ENCODE measurements around the gene OR6S1.

DNA sequence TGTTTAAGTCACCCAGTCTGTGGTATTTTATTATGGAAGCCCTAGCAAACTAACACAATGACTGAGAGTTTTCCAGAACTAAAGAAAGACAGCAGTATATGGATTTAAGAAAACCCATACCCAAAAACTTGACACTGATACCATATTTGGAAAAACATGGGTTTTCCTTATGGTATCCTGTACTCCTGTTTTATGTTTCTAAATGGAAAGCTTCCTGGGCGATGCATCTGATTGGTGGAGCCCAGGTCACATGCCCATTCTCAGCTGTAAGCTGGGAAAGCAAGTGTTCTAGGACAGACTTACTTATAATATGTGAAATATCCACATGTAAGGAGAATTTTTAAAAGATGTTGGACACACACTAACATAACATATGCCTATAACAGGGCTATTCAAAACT is 38.4 kb upstream of the OR6S1 start:
- TF ChIP-seq TCF12 (IDR thresholded peaks at IDR 0.05) (no peak), EP300 (IDR thresholded peaks at IDR 0.05; ENCODE audit: borderline replicate concordance in 1 of 2, low read depth in 1 of 2, low read length in 1 of 2) (no peak), POLR2AphosphoS5 (IDR thresholded peaks at IDR 0.05; ENCODE audit: low read depth, low read length) (no peak), MXI1 (IDR thresholded peaks at IDR 0.05; ENCODE audit: low read depth, low read length) (no peak), FOXM1 (IDR thresholded peaks at IDR 0.05; ENCODE audit: low read depth) (no peak), CHD2 (IDR thresholded peaks at IDR 0.05; ENCODE audit: low read length, partially characterized antibody) (no peak), RFX5 (IDR thresholded peaks at IDR 0.05; ENCODE audit: low read length) (no peak), GABPA (IDR thresholded peaks at IDR 0.05; ENCODE audit: low read depth) (no peak)
- TF ChIP-seq, protein P1, sequence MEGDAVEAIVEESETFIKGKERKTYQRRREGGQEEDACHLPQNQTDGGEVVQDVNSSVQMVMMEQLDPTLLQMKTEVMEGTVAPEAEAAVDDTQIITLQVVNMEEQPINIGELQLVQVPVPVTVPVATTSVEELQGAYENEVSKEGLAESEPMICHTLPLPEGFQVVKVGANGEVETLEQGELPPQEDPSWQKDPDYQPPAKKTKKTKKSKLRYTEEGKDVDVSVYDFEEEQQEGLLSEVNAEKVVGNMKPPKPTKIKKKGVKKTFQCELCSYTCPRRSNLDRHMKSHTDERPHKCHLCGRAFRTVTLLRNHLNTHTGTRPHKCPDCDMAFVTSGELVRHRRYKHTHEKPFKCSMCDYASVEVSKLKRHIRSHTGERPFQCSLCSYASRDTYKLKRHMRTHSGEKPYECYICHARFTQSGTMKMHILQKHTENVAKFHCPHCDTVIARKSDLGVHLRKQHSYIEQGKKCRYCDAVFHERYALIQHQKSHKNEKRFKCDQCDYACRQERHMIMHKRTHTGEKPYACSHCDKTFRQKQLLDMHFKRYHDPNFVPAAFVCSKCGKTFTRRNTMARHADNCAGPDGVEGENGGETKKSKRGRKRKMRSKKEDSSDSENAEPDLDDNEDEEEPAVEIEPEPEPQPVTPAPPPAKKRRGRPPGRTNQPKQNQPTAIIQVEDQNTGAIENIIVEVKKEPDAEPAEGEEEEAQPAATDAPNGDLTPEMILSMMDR (IDR thresholded peaks at IDR 0.05): no peak
- TF ChIP-seq, protein P2, sequence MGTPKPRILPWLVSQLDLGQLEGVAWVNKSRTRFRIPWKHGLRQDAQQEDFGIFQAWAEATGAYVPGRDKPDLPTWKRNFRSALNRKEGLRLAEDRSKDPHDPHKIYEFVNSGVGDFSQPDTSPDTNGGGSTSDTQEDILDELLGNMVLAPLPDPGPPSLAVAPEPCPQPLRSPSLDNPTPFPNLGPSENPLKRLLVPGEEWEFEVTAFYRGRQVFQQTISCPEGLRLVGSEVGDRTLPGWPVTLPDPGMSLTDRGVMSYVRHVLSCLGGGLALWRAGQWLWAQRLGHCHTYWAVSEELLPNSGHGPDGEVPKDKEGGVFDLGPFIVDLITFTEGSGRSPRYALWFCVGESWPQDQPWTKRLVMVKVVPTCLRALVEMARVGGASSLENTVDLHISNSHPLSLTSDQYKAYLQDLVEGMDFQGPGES (IDR thresholded peaks at IDR 0.05; ENCODE audit: low read depth, low read length): no peak
- TF ChIP-seq, protein P3, sequence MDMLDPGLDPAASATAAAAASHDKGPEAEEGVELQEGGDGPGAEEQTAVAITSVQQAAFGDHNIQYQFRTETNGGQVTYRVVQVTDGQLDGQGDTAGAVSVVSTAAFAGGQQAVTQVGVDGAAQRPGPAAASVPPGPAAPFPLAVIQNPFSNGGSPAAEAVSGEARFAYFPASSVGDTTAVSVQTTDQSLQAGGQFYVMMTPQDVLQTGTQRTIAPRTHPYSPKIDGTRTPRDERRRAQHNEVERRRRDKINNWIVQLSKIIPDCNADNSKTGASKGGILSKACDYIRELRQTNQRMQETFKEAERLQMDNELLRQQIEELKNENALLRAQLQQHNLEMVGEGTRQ (IDR thresholded peaks at IDR 0.05; ENCODE audit: borderline replicate concordance, low read depth, low read length): no peak; the same call in 1 of the 2 replicates
